OCI-LY7 (cell line): ENCODE measurements around the gene KCNQ4. TPM values are rescaled to one million over a fixed set of nuclear protein-coding genes. Genes with fewer than 3 reads are reported as not detected.

Experiments used
- BruUV-seq: library from RNA; stranded (reverse); fragments of 400-500 nt; replicated peaks from 2 replicates; lab custom pipeline; 2021; lab: Mats Ljungman, UMichigan
- CTCF ChIA-PET: fragments of 300-600 bp; sonication (Branson Sonifier 250); formaldehyde crosslinking; loops from one replicate; lab custom pipeline; 2022; ENCODE audit warnings: antibody characterized with exemption; ENCODE audit not compliant: unreplicated experiment; lab: Charles Lee
- POLR2A ChIA-PET: fragments of 300-600 bp; sonication (Branson Sonifier 250); formaldehyde crosslinking; loops from one replicate; lab custom pipeline; 2022; ENCODE audit warnings: antibody characterized with exemption; lab: Charles Lee
- DNase-seq: peaks from one replicate; pipeline ENCODE4 v3.0.0-alpha.2; 2015; ENCODE audit warnings: low spot score
- H2AFZ ChIP-seq: fragments of 200-600 bp; sonication (generic), shearing (Covaris generic); 2 replicates; pipeline ENCODE4 v1.6.1; 2014; ENCODE audit warnings: mild to moderate bottlenecking, antibody characterized with exemption, low read length, moderate library complexity
- H3K27ac ChIP-seq: fragments of 200-600 bp; sonication (generic); 2 replicates; pipeline ENCODE4 v1.5.1; 2014; ENCODE audit warnings: mixed run types, low read depth, mild to moderate bottlenecking, moderate library complexity, low read length, inconsistent platforms; ENCODE audit not compliant: poor library complexity, severe bottlenecking
- H3K36me3 ChIP-seq: fragments of 200-600 bp; sonication (generic); 2 replicates; pipeline ENCODE4 v1.6.1; 2014; ENCODE audit warnings: mild to moderate bottlenecking, antibody characterized with exemption, low read length, moderate library complexity, mixed read lengths; ENCODE audit not compliant: insufficient read depth
- H3K4me1 ChIP-seq: fragments of 200-600 bp; sonication (generic); 2 replicates; pipeline ENCODE4 v1.5.1; 2014; ENCODE audit warnings: mild to moderate bottlenecking, low read length; ENCODE audit not compliant: insufficient read depth, poor library complexity, severe bottlenecking
- H3K4me2 ChIP-seq: fragments of 200-600 bp; sonication (generic); 2 replicates; pipeline ENCODE4 v1.6.1; 2014; ENCODE audit warnings: mild to moderate bottlenecking, low read length
- H3K4me3 ChIP-seq: fragments of 200-600 bp; sonication (generic); 2 replicates; pipeline ENCODE4 v1.5.1; 2014; ENCODE audit warnings: mild to moderate bottlenecking, low read depth, low read length; ENCODE audit not compliant: poor library complexity, severe bottlenecking
- H3K79me2 ChIP-seq: fragments of 200-600 bp; sonication (generic); 2 replicates; pipeline ENCODE4 v1.6.1; 2016; ENCODE audit warnings: low read depth, mild to moderate bottlenecking, low read length, moderate library complexity, mixed read lengths; ENCODE audit not compliant: insufficient read depth
- H3K9me2 ChIP-seq: fragments of 200-600 bp; sonication (generic); 2 replicates; pipeline ENCODE4 v1.6.1; 2016; ENCODE audit warnings: mild to moderate bottlenecking, low read length, mixed read lengths; ENCODE audit not compliant: insufficient read depth
- H3K9me3 ChIP-seq: fragments of 200-600 bp; sonication (generic); 2 replicates; pipeline ENCODE4 v1.6.1; 2014; ENCODE audit warnings: mild to moderate bottlenecking, mixed run types, low read length, mixed read lengths
- H4K20me1 ChIP-seq: fragments of 200-600 bp; sonication (generic); 2 replicates; pipeline ENCODE4 v1.6.1; 2014; ENCODE audit warnings: mild to moderate bottlenecking, antibody characterized with exemption, low read length, moderate library complexity, mixed read lengths; ENCODE audit not compliant: insufficient read depth
- EZH2phosphoT487 ChIP-seq: fragments of 200-600 bp; sonication (generic); IDR thresholded peaks from 2 replicates; pipeline ENCODE4 v1.6.1; 2018; ENCODE audit warnings: low read depth, borderline replicate concordance, mild to moderate bottlenecking, mixed run types, antibody characterized with exemption, low read length, moderate library complexity, mixed read lengths
- intact Hi-C: fragments of 100-400 bp; cut with micrococcal nuclease; formaldehyde crosslinking; loops from one replicate; pipeline ENCODE4 v1.10.0; 2022; ENCODE audit not compliant: unreplicated experiment
- total RNA-seq, 2 experiments: library from RNA; depleted of rRNA in 1 of 2; stranded (reverse); fragments of >200 nt in 1 of 2; shearing (Covaris generic) in 1 of 2; gene quantifications; 2 replicates each; pipeline ENCODE4 v1.2.3, GENCODE V29; 2014 to 2022
- TF ChIP-seq, protein P1 (sequence below): fragments of 200-600 bp; sonication (generic); conservative IDR thresholded peaks from 2 replicates; pipeline ENCODE4 v1.5.1; 2014; ENCODE audit warnings: mild to moderate bottlenecking, antibody characterized with exemption, low read length, moderate library complexity, mixed read lengths

KCNQ4 gene
- total RNA-seq, 2 experiments from 2014 or later = 0.16 to 0.49 TPM

DNA sequence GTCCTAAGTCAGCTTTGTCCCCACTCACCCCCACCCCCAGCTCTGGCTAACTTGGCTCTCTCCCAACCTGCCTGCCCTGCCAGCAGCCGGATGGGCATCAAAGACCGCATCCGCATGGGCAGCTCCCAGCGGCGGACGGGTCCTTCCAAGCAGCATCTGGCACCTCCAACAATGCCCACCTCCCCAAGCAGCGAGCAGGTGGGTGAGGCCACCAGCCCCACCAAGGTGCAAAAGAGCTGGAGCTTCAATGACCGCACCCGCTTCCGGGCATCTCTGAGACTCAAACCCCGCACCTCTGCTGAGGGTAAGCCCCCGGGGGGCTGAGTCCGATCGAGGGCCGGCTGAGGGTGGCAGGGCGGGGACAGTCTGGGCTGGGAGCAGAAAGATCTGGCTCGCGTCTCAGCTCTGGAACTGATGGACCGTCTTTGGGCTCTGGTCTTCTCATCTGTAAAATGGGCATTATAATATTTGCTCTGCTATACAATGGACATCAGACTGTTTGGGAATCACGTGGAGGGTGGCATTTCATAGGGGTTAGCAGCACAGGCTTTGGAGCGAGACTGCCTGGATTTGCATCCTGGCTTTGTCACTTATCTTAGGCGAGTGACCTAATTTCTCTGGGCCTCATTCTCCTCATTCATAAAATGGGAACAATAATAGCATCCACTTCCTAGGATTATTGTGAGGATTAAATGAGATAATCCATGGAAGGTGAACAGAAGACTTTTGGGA, 47.6 kb downstream of the KCNQ4 start:
- no peak for DNase-seq
- BruUV-seq = no TSS peak
- no peak overlapping the region for H3K4me2 ChIP-seq
- H3K36me3 ChIP-seq = no peaks in the 10 kb centered on the region
- TF ChIP-seq, protein P1, sequence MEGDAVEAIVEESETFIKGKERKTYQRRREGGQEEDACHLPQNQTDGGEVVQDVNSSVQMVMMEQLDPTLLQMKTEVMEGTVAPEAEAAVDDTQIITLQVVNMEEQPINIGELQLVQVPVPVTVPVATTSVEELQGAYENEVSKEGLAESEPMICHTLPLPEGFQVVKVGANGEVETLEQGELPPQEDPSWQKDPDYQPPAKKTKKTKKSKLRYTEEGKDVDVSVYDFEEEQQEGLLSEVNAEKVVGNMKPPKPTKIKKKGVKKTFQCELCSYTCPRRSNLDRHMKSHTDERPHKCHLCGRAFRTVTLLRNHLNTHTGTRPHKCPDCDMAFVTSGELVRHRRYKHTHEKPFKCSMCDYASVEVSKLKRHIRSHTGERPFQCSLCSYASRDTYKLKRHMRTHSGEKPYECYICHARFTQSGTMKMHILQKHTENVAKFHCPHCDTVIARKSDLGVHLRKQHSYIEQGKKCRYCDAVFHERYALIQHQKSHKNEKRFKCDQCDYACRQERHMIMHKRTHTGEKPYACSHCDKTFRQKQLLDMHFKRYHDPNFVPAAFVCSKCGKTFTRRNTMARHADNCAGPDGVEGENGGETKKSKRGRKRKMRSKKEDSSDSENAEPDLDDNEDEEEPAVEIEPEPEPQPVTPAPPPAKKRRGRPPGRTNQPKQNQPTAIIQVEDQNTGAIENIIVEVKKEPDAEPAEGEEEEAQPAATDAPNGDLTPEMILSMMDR = no peak
- TF ChIP-seq EZH2phosphoT487 = no peak
- POLR2A ChIA-PET = interaction anchor here (0.5 to 1.5 kb wide), 2 partner anchors 20 to 104 kb away, joined by 4 to 6 read pairs; no protein-coding TSS in a partner anchor
- H3K9me2 ChIP-seq = no peaks in the 10 kb centered on the region
- H3K4me3 ChIP-seq = no peak overlapping the region
- CTCF ChIA-PET = no interaction called here
- no peak overlapping the region for H3K27ac ChIP-seq
- H2AFZ ChIP-seq = no peak overlapping the region
- intact Hi-C loops = no loop called here
- H4K20me1 ChIP-seq = no peaks in the 10 kb centered on the region
- H3K4me1 ChIP-seq = no peaks in the 10 kb centered on the region
- no peaks in the 10 kb centered on the region for H3K79me2 ChIP-seq
- H3K9me3 ChIP-seq = no peaks in the 10 kb centered on the region

DNA sequence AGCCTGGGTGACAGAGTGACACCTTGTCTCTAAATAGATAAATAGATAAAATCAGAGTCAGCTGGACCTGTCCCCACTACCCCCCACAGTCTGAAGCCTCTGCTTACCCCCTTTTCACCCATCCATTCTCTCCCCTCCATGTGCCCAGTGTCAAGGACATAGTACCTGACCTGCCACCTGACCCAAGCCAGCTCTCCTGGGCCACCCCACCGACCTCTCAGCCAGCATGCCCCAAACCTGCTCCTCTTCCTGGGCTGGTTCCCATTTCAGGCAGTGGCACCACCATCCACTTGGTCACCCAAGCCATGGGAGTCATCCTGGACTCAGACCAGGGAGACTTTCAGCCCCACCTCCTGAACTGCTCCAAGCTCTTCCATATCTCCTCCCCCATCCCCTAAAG, 50.4 kb downstream of the KCNQ4 start:
- no peak overlapping the region for H3K27ac ChIP-seq
- no peaks in the 10 kb centered on the region for H3K4me1 ChIP-seq
- TF ChIP-seq, protein P1 = no peak
- no peak for TF ChIP-seq EZH2phosphoT487
- POLR2A ChIA-PET = interaction anchor here (0.7 kb wide), 1 partner anchor 58 kb away, joined by 5 read pairs; no protein-coding TSS in a partner anchor
- H3K9me3 ChIP-seq = no peaks in the 10 kb centered on the region
- H4K20me1 ChIP-seq = no peaks in the 10 kb centered on the region
- no peaks in the 10 kb centered on the region for H3K79me2 ChIP-seq
- CTCF ChIA-PET = no interaction called here
- BruUV-seq = no TSS peak
- no peak overlapping the region for H3K4me3 ChIP-seq
- no peak overlapping the region for H3K4me2 ChIP-seq
- H3K36me3 ChIP-seq = no peaks in the 10 kb centered on the region
- intact Hi-C loops = no loop called here
- DNase-seq = no peak
- H2AFZ ChIP-seq = no peak overlapping the region
- H3K9me2 ChIP-seq = no peaks in the 10 kb centered on the region

DNA sequence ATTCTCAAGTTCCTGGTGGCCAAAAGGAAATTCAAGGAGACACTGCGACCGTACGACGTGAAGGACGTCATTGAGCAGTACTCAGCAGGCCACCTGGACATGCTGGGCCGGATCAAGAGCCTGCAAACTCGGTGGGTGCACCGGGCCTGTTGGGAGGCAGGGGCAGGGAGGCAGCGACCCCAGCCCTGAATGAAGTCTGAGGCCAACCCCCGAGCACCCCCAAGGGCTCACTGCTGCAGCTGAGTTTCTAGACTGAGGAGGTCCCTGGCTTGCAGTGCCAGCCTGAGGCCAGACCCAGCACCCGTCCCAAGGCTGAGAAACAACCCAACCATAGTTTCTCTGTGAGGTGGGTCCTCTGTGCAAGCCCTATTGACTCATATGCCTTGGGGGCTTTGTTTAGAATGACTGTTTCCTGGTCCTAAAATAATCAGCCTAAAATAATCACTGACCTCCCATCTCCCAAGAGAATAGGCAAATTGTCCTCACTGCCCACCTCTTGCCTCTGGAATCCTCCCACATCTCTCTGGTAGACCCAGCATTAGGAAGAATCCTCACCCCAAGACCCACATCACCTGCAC, 51.5 kb downstream of the KCNQ4 start:
- no peak overlapping the region for H3K4me2 ChIP-seq
- no peaks in the 10 kb centered on the region for H3K79me2 ChIP-seq
- H3K4me1 ChIP-seq = no peaks in the 10 kb centered on the region
- BruUV-seq = no TSS peak
- POLR2A ChIA-PET = interaction anchor here (0.7 kb wide), 1 partner anchor 18 kb away, joined by 3 read pairs; no protein-coding TSS in a partner anchor
- H3K27ac ChIP-seq = no peak overlapping the region
- H2AFZ ChIP-seq = no peak overlapping the region
- no peaks in the 10 kb centered on the region for H3K36me3 ChIP-seq
- intact Hi-C loops = no loop called here
- DNase-seq = no peak
- H3K9me2 ChIP-seq = no peaks in the 10 kb centered on the region
- TF ChIP-seq, protein P1 = no peak
- TF ChIP-seq EZH2phosphoT487 = no peak
- CTCF ChIA-PET = no interaction called here
- H4K20me1 ChIP-seq = no peaks in the 10 kb centered on the region
- H3K9me3 ChIP-seq = no peaks in the 10 kb centered on the region
- no peak overlapping the region for H3K4me3 ChIP-seq
